Activated CD4-positive, alpha-beta T cell treated with anti-CD3 and anti-CD28 coated beads for 1 hour (primary cell): Measurements from ENCODE around the gene SETBP1.

Experiments used
- DNase-seq: peaks from one replicate; pipeline ENCODE4 v3.0.0-alpha.2; 2020

SETBP1 gene

DNA sequence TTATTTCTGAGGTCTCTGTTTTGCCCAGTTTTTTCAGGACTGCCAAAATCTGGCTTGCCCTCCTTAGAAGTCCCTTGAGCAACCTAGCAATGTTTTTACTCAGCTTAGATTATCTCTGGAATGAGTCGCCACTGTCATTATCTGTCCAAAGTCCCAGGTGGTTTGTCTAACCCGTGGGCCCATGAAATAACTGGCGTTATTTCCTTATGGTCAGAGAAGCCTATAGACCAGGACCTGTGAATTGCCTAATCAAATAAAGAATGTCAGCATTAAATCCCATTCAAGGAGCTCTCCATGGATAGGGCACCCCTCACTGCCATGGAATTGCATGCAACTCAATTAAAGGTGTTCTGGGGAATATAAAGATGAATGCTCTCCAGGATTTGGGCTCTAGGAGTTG lies 373.9 kb downstream of the SETBP1 start:
- DNase-seq = no peak

DNA sequence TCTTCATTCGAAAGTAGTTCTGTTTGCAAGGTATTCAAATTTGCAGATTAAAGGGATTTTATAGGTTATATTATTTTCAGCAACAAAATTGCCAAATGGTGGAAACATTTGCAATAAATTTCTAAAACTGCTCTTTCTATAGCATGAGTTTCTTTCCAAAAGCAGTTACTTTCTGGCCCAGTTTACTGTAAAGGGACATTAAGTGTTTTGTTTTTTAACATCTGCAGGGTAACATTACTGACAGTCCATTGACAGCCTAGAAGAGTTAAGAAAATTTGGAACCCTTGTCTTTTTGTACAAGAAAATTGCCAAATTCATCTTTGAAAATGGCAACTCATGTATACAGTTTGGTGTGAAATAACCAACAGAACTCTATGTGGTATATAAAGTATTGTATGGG lies 375.1 kb downstream of the SETBP1 start:
- no peak for DNase-seq

- no peak for DNase-seq
These were observed 376.2 kb downstream of the SETBP1 start for GRCh38 chr18:45056926-45057325.

DNA sequence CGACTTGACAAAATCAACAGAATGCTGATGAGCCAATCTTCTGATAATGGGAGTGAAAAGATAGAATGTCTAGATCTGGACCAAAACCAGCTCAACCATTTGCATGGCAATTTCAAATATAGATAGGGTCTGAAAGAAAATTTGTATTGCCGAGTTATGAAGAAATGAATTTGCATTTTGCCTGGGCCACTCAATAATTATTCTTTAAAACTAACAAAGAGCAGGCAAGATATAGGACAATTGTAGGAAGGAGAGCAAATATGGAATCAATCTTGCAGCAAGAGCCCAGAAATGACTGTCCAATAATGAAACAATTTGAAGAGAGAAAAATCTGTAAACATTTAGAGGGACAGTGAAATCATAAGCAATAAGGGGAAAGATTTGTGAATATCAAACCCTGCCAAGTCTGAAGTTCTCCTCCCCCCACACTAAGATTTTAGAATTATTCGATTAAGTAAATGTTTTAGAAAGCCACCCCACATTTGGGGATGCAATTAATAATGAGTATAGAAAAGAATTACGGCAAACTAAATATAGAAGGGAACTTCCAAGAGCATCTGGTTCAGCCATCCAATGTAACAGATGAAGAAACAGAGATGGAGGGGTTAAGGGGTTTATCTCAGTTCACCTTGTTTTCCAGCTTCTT lies 377.4 kb downstream of the SETBP1 start:
- no peak for DNase-seq

- DNase-seq = no peak
These were observed 379.0 kb downstream of the SETBP1 start for GRCh38 chr18:45059695-45060094.

GRCh38 chr18:45060102-45060501 lies 379.4 kb downstream of the SETBP1 start:
- DNase-seq = no peak

- DNase-seq = no peak
These were observed 380.7 kb downstream of the SETBP1 start for GRCh38 chr18:45061359-45061758.

- no peak for DNase-seq
These were observed 382.8 kb downstream of the SETBP1 start for GRCh38 chr18:45063246-45064038.

GRCh38 chr18:45066210-45066609 lies 385.5 kb downstream of the SETBP1 start:
- no peak for DNase-seq

DNA sequence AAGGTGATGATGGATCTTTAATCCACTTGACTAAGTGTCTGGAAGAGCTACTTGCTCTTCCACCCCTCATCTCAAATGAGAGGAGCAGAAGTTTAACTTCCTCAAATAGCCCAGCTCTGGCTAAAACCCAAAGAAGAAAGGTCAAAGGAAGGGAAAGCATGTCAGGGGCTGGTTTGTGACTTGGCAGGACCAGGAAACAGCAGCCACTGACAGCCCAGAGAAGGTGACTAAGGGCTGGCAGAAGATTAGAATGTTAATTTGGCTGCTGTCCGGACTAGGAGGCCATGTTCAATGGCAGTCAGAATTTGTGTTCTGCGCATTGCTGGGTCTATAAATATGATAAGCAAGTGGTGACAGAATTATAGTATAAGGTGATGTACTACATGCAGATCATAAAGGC lies 386.2 kb downstream of the SETBP1 start:
- DNase-seq = no peak

DNA sequence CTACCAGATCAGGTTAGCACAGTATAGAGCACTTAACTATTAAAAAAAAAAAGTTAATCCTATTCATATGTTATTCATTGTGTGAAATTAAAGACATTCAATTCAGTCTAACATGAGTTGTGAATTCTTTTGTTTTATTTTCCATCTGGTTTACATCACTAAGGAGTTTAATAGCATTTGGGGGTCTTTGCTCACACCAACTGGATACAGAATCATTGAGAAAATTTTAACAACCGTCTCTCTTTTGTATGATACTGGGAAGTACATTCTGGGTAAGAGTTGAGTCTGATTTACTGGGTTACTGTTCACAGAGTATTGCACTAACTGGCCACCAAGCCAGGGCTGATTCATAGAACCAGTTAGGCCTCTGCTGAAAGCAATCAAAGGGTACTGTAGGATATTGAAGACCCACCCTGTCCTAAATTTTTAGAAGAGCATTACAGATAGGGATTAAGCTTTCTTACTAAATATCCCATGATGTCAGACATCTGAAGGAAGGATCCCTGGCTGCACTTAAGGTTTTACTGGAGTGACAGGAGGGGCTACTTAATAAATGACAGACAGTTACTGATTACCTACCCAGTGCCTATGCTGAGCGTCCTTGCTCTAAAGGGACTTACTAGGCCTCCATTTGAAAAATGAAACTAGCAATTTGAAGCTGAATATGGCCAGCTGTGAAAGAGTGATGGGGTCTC lies 387.9 kb downstream of the SETBP1 start:
- DNase-seq = no peak

DNA sequence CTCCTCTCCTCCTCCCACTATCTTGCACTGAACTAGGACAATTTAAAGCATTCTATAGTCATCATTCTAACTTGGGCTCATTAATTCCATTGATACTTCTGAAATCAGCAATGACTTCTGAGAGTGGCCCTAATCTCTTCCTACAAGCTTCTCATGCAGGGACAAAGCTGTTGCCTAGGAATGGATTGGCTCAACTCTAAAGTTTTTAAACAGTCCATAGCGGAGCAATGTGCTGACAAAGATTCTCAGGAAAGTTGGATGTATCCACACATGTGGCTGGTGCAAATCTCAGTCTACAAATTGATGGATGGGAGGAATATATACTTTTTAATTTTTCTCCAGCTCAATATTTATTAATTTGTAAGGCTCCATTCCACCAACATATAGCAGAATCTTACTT lies 388.9 kb downstream of the SETBP1 start:
- DNase-seq = no peak

DNA sequence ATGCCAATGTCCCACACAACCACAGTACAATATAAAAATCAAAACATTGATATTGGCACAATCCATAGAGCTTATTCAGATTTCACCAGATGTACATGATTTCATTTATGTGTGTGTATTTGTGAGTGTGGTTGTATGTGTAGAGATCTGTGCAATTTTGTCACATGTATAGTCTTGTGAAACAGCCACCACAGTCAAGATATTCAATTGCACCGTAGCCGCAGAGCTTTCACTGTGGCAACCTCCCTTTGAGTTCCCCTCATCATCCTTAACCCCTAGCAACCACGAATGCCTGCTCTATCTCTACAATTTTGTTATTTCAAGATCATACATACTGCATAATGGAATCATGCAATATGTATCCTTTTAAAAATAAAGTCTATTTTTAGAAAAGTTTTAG lies 391.3 kb downstream of the SETBP1 start:
- DNase-seq = no peak

- no peak for DNase-seq
These were observed 392.9 kb downstream of the SETBP1 start for GRCh38 chr18:45073556-45073955.

- no peak for DNase-seq
These were observed 401.0 kb downstream of the SETBP1 start for GRCh38 chr18:45081566-45082181.

- DNase-seq = no peak
These were observed 402.7 kb downstream of the SETBP1 start for GRCh38 chr18:45083226-45083855.

GRCh38 chr18:45084206-45084605 lies 403.5 kb downstream of the SETBP1 start:
- no peak for DNase-seq

GRCh38 chr18:45085916-45086624 lies 405.4 kb downstream of the SETBP1 start:
- no peak for DNase-seq

DNA sequence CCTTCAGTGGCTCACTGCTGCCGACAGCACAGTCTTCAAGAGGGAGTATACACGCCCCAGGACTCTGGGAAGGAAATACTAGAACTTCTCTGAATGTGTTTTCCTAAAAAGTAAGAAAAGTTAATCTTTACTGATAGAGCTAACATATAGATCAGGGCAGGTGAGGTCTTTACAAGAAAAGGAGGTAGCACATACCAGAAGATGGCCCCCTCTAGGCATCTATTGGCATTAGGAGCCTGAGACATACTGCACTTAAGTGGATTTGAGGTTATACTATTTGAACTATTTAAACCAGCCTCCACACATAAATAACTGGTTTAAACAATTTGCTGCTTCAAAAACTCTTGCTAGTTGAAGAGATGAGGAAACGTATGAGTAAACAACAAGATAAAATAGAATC lies 406.1 kb downstream of the SETBP1 start:
- no peak for DNase-seq

DNA sequence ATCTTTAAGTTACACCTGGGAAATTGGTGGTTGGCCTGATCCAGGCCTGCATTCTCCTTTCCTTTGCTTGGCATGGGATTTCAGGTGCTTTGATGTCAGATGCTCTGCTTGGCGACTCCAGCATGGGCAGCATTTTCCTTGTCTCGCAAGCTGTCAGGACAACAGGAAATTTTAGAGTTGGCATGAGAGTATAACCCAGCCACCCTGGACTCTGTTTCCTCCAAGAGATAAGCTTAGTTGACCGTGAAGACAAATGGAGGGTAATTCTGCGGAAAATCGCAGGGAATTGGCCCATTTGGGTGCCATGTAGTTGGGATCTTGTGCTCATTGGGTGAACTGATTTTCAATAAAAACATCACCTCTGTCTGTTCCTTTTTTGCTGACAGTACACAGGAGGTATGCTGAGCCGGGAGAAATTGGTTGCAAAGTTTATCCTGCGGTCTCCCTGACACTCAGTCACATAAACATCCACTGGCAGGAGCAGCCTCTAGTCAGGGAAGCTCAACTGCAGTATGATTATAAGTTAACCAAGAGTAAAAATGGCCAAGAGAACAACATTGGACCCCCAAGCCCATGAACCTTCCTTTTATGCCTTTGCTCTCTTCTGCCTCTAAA lies 409.9 kb downstream of the SETBP1 start:
- DNase-seq = no peak

DNA sequence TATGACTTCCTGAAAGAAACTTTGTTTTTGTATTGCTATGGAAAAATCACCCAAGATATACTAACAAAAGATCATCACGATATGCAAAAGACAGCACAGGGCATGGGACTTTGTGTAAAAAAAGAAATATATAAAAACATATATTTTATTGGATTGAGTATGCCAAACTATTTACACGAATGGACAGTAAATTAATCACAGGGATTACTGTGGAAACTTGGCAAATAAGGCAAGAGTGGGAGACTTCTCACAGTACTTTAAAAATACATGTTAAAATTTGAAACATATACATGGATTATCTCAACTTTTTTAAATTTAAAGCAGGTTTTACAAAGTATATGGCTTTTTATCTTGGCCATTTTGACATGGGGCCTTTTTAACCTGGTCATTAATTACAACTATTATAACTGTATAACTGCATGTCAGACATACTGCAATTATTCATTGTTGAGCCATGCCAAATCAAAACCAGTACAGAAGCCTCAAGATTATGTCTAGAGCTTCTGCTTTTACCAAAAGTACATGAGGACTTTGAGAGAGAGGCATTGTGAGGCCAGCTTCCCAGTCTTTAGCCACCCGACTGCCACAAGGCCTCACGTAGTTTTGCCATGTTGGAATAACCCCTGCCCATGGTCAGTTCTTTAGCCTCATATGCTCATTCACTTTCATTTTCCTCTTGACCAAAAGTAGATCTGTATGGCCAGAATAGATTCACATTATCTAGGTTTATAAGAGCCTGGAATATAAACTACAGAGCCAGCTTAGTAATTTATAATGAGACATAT lies 419.8 kb downstream of the SETBP1 start:
- no peak for DNase-seq
